Endothelial cell of umbilical vein (primary cell): ENCODE results near the gene LCE2C.

Experiments used
- EZH2 ChIP-seq: IDR thresholded peaks from 2 replicates; pipeline ENCODE4 v1.6.1; 2012; ENCODE audit warnings: borderline replicate concordance, low read depth, mild to moderate bottlenecking, moderate library complexity, low read length, inconsistent platforms; ENCODE audit not compliant: severe bottlenecking
- FOS ChIP-seq: IDR thresholded peaks from 2 replicates; pipeline ENCODE4 v1.6.1; 2011; ENCODE audit warnings: mild to moderate bottlenecking, low read length, moderate library complexity, borderline replicate concordance; ENCODE audit not compliant: insufficient read depth
- MYC ChIP-seq: IDR thresholded peaks from one replicate; pipeline ENCODE4 v1.6.1; 2011; ENCODE audit warnings: mild to moderate bottlenecking, low read depth, low read length
- POLR2A ChIP-seq: IDR thresholded peaks from 2 replicates; pipeline ENCODE4 v1.6.1; 2012; ENCODE audit warnings: low read depth, mild to moderate bottlenecking, control low read depth, low read length
- POLR2AphosphoS5 ChIP-seq: IDR thresholded peaks from 2 replicates; pipeline ENCODE4 v1.6.1; 2012; ENCODE audit warnings: low read depth, mild to moderate bottlenecking, control low read depth, low read length, moderate library complexity; ENCODE audit not compliant: insufficient read depth
- TF ChIP-seq, protein P1 (sequence below), 2 donors: IDR thresholded peaks; 1 replicate in 1 of 2; 2 replicates in 1 of 2; pipeline ENCODE4 v1.5.1; 2011; ENCODE audit warnings: low read length in 2 of 2, mild to moderate bottlenecking in 2 of 2, moderate library complexity in 2 of 2, control low read depth in 1 of 2, inconsistent platforms in 1 of 2, low read depth in 1 of 2; ENCODE audit not compliant: insufficient read depth in 1 of 2; ENCODE audit errors: extremely low read depth in 1 of 2
- TF ChIP-seq, protein P2 (sequence below): IDR thresholded peaks from 2 replicates; pipeline ENCODE4 v1.6.1; 2011; ENCODE audit not compliant: insufficient read depth, insufficient read length

DNA sequence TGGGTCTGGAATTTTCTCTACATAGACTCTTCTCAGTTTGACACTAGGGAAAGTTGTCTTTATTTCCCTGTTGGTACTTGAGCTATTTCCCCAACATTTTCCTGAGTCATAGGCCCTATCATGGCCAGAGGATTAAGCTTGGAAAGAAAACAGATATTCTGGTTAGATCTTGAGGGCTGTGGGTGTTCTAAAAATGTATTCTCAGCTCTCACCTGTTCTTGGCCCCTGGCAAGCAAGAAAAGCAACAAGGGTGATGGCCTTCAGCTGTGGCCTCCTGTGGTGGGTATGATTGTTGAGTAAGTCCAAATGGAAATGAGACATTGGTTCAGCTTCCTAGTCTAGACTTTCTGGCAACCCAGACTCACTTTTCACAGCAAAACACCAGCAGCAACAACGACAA is 34.7 kb upstream of the LCE2C start:
- TF ChIP-seq, protein P1, sequence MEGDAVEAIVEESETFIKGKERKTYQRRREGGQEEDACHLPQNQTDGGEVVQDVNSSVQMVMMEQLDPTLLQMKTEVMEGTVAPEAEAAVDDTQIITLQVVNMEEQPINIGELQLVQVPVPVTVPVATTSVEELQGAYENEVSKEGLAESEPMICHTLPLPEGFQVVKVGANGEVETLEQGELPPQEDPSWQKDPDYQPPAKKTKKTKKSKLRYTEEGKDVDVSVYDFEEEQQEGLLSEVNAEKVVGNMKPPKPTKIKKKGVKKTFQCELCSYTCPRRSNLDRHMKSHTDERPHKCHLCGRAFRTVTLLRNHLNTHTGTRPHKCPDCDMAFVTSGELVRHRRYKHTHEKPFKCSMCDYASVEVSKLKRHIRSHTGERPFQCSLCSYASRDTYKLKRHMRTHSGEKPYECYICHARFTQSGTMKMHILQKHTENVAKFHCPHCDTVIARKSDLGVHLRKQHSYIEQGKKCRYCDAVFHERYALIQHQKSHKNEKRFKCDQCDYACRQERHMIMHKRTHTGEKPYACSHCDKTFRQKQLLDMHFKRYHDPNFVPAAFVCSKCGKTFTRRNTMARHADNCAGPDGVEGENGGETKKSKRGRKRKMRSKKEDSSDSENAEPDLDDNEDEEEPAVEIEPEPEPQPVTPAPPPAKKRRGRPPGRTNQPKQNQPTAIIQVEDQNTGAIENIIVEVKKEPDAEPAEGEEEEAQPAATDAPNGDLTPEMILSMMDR (IDR thresholded peaks at IDR 0.05; ENCODE audit: extremely low read depth in 1 of 2, insufficient read depth in 1 of 2, low read depth in 1 of 2, low read length in 2 of 2): no peak
- no peak for TF ChIP-seq FOS
- TF ChIP-seq EZH2: no peak
- TF ChIP-seq POLR2A: no peak
- TF ChIP-seq, protein P2, sequence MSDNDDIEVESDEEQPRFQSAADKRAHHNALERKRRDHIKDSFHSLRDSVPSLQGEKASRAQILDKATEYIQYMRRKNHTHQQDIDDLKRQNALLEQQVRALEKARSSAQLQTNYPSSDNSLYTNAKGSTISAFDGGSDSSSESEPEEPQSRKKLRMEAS: no peak
- TF ChIP-seq MYC: no peak
- TF ChIP-seq POLR2AphosphoS5: no peak
